Panc1 (cell line): Measurements from ENCODE around the gene IFT80.

Source experiments
- POLR2AphosphoS5 ChIP-seq: IDR thresholded peaks from 2 replicates; pipeline ENCODE4 v1.6.1; 2012; ENCODE audit warnings: mild to moderate bottlenecking, low read depth, low read length, moderate library complexity
- TF ChIP-seq, protein P1 (sequence below): fragments of 450-650 bp; IDR thresholded peaks from 2 replicates; pipeline ENCODE4 v1.5.1; 2017; ENCODE audit warnings: mild to moderate bottlenecking

DNA sequence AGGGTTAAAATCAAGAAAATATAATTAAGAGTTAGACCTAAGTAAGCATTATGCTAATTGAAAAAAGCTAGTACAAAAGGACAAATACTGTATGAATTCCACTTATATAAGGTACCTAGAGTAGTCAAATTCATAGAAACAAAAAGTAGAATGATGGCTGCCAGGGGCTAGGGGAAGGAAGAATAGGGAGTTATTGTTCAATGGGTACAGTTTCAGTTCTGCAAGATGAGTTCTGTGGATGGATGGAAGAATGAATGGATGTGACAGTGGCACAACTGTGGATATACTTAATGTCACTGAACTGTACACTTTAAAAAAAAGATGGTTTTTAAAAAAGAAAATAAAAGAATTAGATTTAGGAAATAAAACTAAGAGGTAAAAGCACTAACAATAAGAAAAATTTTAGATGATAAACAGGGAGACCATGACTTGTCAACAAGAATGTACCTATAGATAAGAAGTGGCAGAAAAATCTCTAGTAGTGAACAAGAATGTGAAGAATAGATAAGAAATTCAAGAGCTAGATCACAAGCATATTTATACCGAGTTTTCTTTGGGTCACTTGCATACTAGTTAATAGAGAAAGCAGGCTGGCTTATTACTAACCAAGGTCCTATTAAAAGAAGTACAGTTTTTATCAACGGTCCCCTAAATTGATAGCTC is 5.5 kb downstream of the IFT80 start:
- TF ChIP-seq, protein P1, sequence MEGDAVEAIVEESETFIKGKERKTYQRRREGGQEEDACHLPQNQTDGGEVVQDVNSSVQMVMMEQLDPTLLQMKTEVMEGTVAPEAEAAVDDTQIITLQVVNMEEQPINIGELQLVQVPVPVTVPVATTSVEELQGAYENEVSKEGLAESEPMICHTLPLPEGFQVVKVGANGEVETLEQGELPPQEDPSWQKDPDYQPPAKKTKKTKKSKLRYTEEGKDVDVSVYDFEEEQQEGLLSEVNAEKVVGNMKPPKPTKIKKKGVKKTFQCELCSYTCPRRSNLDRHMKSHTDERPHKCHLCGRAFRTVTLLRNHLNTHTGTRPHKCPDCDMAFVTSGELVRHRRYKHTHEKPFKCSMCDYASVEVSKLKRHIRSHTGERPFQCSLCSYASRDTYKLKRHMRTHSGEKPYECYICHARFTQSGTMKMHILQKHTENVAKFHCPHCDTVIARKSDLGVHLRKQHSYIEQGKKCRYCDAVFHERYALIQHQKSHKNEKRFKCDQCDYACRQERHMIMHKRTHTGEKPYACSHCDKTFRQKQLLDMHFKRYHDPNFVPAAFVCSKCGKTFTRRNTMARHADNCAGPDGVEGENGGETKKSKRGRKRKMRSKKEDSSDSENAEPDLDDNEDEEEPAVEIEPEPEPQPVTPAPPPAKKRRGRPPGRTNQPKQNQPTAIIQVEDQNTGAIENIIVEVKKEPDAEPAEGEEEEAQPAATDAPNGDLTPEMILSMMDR = no peak
- no peak for TF ChIP-seq POLR2AphosphoS5
